ENCODE measurements around the gene C22orf23. TPM values are rescaled to one million over a fixed set of nuclear protein-coding genes. Genes with fewer than 3 reads are reported as not detected.
"Not testable (repeated sequence)": the region's sequence is repeated elsewhere in the genome, so short reads cannot be mapped to it uniquely, and the experiment has no call there.

Gene C22orf23
- total RNA-seq, 1 experiment from 2014 or later, result 3.4 TPM

GRCh38 chr22:37954686-37955085 is 1.3 kb upstream of the C22orf23 start:
- DNase-seq (ENCODE audit: low read depth), result no peak

GRCh38 chr22:37953062-37953436 is 352 bp downstream of the C22orf23 start:
- no peak for DNase-seq (ENCODE audit: low read depth)

- not testable (repeated sequence) for DNase-seq (ENCODE audit: low read depth)
These were observed 772 bp downstream of the C22orf23 start for GRCh38 chr22:37952629-37953028.

DNA sequence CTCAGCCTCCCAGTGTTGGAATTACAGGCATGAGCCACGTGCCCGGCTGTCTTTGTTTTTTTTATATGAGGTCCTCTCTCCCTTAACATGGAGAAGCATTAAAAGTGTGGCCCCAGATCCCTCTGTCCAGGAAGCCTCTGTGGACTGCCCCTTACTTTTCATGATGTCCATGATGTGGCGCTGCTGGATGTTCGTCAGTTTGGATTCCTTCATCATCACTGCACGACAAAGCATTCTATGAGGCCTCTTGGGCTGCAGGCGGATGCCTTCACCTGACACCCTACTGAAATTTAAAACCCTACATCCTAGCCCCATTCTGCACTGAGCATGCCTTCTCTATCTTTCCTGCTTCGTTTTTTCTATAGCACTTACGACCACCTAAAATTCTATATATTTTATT is 2.1 kb downstream of the C22orf23 start:
- DNase-seq (ENCODE audit: low read depth), result peak; percentile 31

- DNase-seq (ENCODE audit: low read depth), result not testable (repeated sequence)
These were observed 6.1 kb downstream of the C22orf23 start for GRCh38 chr22:37947142-37947795.

DNA sequence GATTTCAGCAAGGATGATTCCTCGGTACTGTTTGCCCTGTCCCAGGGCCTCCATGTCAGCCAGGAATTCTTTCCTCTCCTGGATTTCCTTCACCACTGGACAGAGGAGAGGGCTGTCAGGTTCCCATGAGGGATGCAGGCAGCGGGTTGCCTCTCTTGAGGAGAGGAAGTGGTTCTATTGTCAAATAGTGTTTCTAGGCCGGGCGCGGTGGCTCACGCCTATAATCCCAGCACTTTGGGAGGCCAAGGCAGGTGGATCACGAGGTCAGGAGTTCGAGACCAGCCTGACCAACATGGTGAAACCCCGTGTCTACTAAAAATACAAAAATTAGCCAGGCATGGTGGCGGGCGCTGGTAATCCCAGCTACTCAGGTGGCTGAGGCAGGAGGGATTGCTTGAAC is 9.0 kb downstream of the C22orf23 start:
- DNase-seq (ENCODE audit: low read depth), result not testable (repeated sequence)

GRCh38 chr22:37943825-37944198 is 9.6 kb downstream of the C22orf23 start:
- DNase-seq (ENCODE audit: low read depth), result no peak

- DNase-seq (ENCODE audit: low read depth), result no peak
These were observed 10.1 kb downstream of the C22orf23 start for GRCh38 chr22:37943136-37943824.

- no peak for DNase-seq (ENCODE audit: low read depth)
These were observed 11.3 kb downstream of the C22orf23 start for GRCh38 chr22:37942133-37942532.

- no peak for DNase-seq (ENCODE audit: low read depth)
These were observed 12.6 kb downstream of the C22orf23 start for GRCh38 chr22:37940698-37941376.

DNA sequence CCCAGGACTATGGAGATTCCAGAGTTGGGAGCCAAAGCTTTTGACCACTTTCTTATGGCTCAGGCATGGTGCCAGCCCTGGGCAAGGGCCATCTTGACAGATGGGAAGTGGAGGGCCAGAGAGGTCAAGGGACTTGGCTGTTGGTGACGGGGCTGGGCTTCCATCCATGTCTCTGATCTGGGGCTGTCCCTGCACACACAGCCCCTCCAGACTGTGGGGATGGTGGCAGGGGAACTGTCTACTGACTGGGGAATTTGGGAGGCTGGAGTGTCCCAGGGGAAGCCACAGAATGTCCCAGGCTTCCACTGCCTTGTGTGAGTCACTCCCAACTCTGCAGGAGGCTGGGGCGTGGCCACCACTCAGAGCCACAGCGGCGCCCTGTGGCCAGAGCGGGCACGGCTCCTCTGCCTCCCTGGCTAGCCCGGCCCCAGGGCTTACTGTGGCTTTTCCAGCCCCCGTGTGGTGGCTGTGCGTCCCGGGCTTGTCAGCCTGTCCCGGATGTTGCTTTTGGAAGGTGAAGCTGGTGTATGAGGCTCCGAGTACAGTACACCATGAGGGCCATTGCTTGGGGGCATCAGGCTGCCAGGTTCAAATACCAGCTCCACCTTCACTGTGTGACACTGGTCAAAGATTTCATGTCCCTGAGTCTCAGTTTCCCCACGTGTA is 19.6 kb downstream of the C22orf23 start:
- peak; percentile 97 for DNase-seq (ENCODE audit: low read depth)

DNA sequence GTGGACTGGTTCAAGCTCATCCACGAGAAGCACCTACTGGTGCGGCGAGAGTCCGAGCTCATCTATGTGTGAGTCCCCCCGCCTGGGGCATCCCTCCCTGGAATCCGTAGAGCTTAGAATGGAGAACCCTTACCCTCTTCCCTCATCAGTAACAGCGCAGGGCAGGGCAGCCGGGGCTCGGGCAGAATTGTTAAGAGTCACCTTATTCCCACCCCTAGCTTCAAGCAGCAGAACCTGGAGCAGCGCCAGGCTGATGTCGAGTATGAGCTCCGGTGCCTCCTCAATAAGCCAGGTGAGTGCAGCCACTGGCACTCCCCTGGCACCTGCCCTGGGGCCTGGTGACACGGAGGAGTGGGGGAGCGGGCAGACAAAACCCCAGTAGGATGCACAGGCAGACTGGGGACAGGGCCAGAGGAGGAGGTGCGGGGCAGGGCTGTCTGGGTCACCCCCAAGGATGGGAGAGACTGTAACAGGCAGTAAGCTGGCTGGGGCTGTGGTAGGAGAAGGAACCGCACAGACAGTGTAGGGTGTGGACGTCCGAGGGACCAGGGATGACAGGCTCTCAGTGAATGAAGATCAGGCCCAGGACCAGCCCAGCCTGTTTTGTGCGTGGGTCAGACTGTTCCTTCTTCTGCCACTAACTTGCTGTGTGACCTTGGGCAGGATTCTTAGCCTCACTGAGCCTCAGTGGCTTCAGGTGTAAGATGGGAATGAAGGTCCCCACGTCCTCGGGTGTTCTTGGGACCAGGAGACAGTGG is 20.4 kb downstream of the C22orf23 start:
- no peak for DNase-seq (ENCODE audit: low read depth)

GRCh38 chr22:37932401-37932800 is 21.0 kb downstream of the C22orf23 start:
- DNase-seq (ENCODE audit: low read depth), result no peak

DNA sequence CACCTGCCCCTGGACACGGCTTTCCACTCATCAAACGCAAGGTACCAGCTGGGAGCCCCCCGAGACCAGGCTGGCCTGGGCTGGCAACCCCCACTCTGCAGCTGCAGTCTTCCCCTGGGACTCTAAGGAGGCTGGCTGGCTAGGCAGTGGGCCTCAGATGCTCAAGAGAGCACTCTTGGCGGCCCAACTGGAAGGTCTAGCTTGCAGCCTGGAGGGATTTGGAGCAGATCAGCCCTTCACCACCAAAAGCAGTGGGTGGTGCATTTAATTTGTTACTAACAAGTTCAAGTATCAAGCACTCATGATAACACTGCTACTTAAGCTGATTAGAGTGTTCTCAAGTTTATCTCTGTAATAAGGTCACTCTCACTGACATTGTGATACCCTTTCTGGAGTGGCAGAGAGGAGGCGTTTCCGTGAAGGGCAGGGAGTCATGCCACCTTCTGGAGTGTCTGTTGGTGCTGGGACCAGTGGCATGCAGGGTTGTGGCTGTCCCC is 21.5 kb downstream of the C22orf23 start:
- DNase-seq (ENCODE audit: low read depth), result no peak

DNA sequence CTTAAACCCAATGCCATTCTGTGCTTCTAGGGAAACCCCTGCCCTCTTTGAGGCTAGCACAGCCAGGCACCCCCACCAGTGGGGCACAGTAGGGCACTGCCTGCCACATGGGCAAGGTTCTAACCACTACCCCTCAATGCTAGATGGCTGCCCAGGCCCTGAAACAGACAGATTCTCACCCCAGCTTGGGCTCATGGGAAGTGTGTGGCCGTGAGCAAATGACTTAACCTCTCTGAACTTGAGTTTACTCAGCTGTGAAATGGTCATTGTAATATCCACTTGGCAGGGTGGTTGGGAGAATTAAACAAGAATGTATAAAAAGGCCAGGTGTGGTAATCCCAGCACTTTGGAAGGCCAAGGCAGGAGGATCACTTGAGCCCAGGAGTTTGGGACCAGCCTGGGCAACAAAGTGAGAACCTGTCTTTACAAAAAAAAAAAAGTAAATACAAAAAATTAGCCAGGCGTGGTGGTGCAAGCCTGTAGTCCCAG is 22.4 kb downstream of the C22orf23 start:
- DNase-seq (ENCODE audit: low read depth), result no peak

- peak; percentile 22 for DNase-seq (ENCODE audit: low read depth)
These were observed 23.0 kb downstream of the C22orf23 start for GRCh38 chr22:37930270-37930951.

DNA sequence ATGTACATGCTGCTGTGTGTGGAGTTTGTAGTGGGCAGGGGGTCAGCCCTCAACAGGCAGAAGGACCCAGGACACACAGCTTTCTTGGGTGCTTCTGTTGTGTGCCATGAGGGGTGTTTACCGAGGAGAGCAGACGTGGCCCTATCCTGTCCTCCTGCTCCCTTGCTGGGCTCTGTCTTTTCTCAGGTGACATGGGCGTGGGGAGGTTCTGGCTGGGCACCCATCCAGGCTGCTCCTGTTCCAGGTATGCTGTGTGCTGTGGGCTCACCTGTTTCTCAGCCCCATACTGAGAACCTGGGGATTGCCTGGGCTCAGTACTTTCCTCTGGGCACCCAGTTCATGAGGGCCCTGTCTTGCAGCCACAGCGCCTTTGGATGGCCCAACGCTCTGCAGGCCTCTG is 24.0 kb downstream of the C22orf23 start:
- DNase-seq (ENCODE audit: low read depth), result no peak

GRCh38 chr22:37927637-37927936 is 25.8 kb downstream of the C22orf23 start:
- DNase-seq (ENCODE audit: low read depth), result no peak

GRCh38 chr22:37926771-37927636 is 26.4 kb downstream of the C22orf23 start:
- DNase-seq (ENCODE audit: low read depth), result no peak

DNA sequence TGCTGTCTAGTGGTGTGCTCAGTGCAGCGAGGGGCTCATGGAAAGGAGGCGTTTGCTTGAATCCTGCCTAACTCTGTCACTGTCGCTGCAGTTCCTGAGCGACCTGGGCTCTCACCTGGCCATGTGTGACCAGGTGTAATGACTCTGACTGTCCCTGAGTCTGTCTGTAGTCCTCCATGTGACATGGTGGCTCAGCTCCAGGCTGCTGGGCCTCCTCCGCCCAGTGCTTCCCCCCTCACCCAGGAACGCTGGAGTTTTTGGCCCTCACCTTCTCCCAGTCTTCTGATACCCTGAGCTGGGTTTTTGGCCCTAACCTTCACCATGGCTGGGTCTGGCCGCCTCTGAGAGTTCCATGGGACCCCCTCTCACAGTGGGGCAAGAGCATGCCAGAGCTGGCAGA is 27.0 kb downstream of the C22orf23 start:
- no peak for DNase-seq (ENCODE audit: low read depth)
